Colonic mucosa (tissue), 4 donors: ENCODE data around the gene TEX2. TPM values are rescaled to one million over a fixed set of nuclear protein-coding genes. Genes with fewer than 3 reads are reported as not detected.
"Not testable (repeated sequence)": the region's sequence is repeated elsewhere in the genome, so short reads cannot be mapped to it uniquely, and the experiment has no call there.

Experiments used
- DNase-seq: peaks from one replicate; pipeline ENCODE4 v3.0.0-alpha.2; 2020
- H3K27ac ChIP-seq: fragments of 200-600 bp; one replicate; pipeline ENCODE4 v1.8.0; 2021
- H3K27me3 ChIP-seq: fragments of 200-600 bp; one replicate; pipeline ENCODE4 v1.8.0; 2021
- H3K36me3 ChIP-seq: fragments of 200-600 bp; one replicate; pipeline ENCODE4 v1.8.0; 2021
- H3K4me1 ChIP-seq: fragments of 200-600 bp; one replicate; pipeline ENCODE4 v1.8.0; 2021; ENCODE audit warnings: mild to moderate bottlenecking
- H3K4me3 ChIP-seq: fragments of 200-600 bp; one replicate; pipeline ENCODE4 v1.8.0; 2021
- H3K9ac ChIP-seq, 2 donors: one replicate each; pipeline ENCODE4 v1.7.0; 2013; ENCODE audit warnings: control low read depth in 2 of 2, low read depth in 2 of 2, low read length in 2 of 2
- H3K9me3 ChIP-seq: fragments of 200-600 bp; one replicate; pipeline ENCODE4 v1.8.0; 2021
- intact Hi-C: fragments of 100-400 bp; cut with DNase I; formaldehyde crosslinking; loops from one replicate; pipeline ENCODE4 v1.14.1; 2022
- total RNA-seq, 2 donors: library from RNA; stranded (reverse); fragmentation: NEBNext Ultra II Directional in 1 of 2; extraction: Animal tissue kit (Norgen Biotek cat#: 25700) in 1 of 2; gene quantifications; one replicate each; pipeline ENCODE4 v1.2.1, GENCODE V29; 2021
- TF ChIP-seq, protein P1 (sequence below): fragments of 200-600 bp; IDR thresholded peaks from one replicate; pipeline ENCODE4 v1.8.0; 2022; ENCODE audit warnings: antibody characterized with exemption, mild to moderate bottlenecking
- donor health status: healthy.
- donor health status: DM: no; HTN: no; CAD: no.
- donor health status: DM: no; HTN: no; CAD: no.

The TEX2 gene
- total RNA-seq, 2 donors from 2014 or later = 29.0 to 29.7 TPM

DNA sequence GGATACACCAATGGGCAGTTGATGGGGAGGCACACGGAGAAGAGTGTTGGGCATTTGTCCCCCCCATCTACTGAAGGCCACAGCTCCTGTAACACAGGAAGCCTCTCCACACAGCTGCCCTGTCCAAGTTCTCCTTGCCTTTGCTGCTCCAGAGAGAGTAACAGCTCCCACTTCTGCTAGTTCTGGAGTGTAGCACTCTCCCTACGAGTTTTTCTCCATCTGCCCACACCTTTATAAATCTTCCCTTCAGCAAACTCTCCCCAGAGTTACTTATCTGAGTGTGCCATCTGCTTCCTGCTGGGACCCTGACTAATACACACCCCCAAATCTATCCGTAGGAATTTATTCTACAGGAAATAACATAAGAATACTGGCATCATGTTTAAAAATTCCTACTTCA lies 90.5 kb downstream of the TEX2 start:
- Histone ChIP-seq H3K9ac (no peak overlapping the region), H3K27ac (no peak overlapping the region), H3K9me3 (no peaks in the 10 kb centered on the region), H3K4me3 (no peak overlapping the region), H3K4me1 (no peaks in the 10 kb centered on the region), H3K36me3 (no peaks in the 10 kb centered on the region), H3K27me3 (no peaks in the 10 kb centered on the region)
- TF ChIP-seq, protein P1, sequence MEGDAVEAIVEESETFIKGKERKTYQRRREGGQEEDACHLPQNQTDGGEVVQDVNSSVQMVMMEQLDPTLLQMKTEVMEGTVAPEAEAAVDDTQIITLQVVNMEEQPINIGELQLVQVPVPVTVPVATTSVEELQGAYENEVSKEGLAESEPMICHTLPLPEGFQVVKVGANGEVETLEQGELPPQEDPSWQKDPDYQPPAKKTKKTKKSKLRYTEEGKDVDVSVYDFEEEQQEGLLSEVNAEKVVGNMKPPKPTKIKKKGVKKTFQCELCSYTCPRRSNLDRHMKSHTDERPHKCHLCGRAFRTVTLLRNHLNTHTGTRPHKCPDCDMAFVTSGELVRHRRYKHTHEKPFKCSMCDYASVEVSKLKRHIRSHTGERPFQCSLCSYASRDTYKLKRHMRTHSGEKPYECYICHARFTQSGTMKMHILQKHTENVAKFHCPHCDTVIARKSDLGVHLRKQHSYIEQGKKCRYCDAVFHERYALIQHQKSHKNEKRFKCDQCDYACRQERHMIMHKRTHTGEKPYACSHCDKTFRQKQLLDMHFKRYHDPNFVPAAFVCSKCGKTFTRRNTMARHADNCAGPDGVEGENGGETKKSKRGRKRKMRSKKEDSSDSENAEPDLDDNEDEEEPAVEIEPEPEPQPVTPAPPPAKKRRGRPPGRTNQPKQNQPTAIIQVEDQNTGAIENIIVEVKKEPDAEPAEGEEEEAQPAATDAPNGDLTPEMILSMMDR = no peak
- intact Hi-C loops = no loop called here
- no peak for DNase-seq

DNA sequence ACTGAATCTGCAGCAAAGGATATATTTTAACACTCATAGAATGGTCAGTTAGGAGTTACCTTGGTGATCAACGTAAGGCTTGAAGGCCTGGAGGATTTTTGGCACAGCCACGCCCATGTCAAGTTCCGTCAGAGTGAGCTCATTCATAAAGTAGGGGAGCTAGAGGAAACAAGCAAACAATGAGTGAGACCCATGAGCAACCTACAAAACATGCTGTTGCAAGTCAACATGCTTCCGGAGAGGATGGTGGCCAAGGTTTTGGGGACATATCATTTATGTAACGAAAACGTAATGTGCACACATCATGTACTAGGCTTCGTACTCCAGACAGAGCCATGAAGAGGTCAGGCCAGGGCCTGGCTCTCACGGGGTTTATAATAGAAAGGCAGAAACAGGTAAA lies 92.0 kb downstream of the TEX2 start:
- Histone ChIP-seq H3K27me3 (no peaks in the 10 kb centered on the region), H3K27ac (no peak overlapping the region), H3K4me1 (no peaks in the 10 kb centered on the region), H3K9ac (no peak overlapping the region), H3K9me3 (no peaks in the 10 kb centered on the region), H3K36me3 (no peaks in the 10 kb centered on the region), H3K4me3 (no peak overlapping the region)
- intact Hi-C loops = no loop called here
- DNase-seq = no peak
- TF ChIP-seq, protein P1 = no peak

DNA sequence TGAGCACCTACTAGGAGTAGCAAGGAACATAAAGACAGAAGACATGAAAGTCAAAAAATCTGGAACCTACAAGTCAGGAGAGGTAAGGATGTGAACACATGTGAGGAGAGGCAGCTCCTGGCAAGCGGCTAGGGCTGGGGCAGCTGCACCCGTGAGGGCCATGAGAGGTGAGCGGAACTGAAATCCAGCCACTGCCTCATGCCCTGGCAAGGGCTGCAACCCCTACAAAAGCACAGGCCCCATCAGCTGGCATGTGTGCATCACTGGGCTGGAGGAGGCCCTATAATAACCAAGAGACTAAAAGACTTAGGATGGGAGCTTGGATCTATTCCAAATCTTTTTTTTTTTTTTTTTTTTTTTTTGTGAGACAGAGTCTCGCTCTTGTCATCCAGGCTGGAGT lies 92.8 kb downstream of the TEX2 start:
- H3K27me3 ChIP-seq = no peaks in the 10 kb centered on the region
- TF ChIP-seq, protein P1 = no peak
- H3K27ac ChIP-seq = no peak overlapping the region
- no peaks in the 10 kb centered on the region for H3K4me1 ChIP-seq
- no peak for DNase-seq
- no peak overlapping the region for H3K9ac ChIP-seq
- intact Hi-C loops = no loop called here
- no peaks in the 10 kb centered on the region for H3K9me3 ChIP-seq
- H3K36me3 ChIP-seq = no peaks in the 10 kb centered on the region
- no peak overlapping the region for H3K4me3 ChIP-seq

DNA sequence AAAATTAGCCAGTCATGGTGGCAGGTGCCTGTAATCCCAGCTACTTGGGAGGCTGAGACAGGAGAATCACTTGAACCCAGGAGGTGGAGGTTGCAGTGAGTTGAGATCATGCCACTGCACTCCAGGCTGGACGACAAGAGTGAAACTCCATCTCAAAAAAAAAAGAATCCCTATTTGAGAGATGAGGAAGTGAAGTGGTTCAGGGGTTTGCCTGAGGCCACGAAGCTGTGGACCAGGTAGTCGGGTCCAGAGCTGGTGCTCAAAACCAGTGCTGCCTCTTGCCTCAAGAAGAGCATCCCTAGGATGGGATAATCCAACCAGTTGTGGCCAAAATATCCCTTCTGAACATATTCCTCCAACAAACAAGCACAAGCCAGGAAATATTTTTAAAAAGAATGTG lies 95.4 kb downstream of the TEX2 start:
- H3K27me3 ChIP-seq, H3K27ac ChIP-seq, H3K9me3 ChIP-seq, H3K9ac ChIP-seq, H3K4me3 ChIP-seq, H3K36me3 ChIP-seq, intact Hi-C loops, DNase-seq, H3K4me1 ChIP-seq: not testable (repeated sequence)

DNA sequence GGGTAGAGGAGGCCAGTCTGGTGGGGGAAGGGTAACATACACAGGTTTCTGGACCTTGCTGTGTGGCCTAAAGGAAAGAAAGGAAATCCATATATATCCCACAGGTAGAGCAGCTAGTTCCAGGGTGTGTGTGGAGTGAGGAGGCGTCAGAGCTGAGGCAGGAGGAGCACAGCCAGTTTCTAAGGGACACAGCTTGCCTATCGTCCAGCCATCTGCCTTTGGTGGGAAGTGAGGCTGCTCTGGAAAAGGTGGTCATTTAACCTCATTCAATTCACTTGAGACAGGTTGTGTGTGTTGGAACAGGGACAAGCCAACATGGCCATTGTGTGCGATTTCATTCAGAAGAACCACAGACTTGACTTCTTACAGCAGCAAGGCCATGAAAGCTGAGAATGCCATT lies 96.2 kb downstream of the TEX2 start:
- TF ChIP-seq, protein P1 = no peak
- intact Hi-C loops = no loop called here

DNA sequence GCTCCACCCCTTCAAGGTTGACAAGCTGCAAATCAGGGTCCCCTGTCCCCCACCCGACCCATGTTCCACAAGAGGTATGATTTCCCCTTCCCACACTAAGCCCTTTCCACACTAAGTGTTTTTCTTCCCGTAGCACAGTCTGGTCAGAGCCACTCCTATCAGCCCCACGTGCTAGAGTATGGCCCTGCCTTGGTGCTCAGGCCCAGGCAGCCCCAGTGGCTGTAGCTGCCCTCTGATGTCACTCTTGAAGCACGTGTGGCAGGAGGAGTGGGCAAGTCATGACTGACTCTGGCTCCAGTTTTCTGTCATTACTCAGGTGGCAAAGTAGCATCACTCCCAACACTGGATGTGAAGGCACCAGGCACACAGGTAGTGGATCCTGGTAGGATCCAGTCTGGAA lies 97.7 kb downstream of the TEX2 start:
- Histone ChIP-seq H3K4me3 (no peak overlapping the region), H3K9ac (no peak overlapping the region), H3K4me1 (no peaks in the 10 kb centered on the region), H3K27ac (no peak overlapping the region), H3K27me3 (no peaks in the 10 kb centered on the region), H3K36me3 (no peaks in the 10 kb centered on the region), H3K9me3 (no peaks in the 10 kb centered on the region)
- no peak for DNase-seq
- TF ChIP-seq, protein P1 = no peak
- intact Hi-C loops = no loop called here

More for the DNA sequence above, 96.2 kb downstream of the TEX2 start:
- no peaks in the 10 kb centered on the region for H3K4me1 ChIP-seq
- no peaks in the 10 kb centered on the region for H3K27me3 ChIP-seq
- no peak for DNase-seq
- H3K9me3 ChIP-seq = no peaks in the 10 kb centered on the region
- H3K27ac ChIP-seq = no peak overlapping the region
- no peaks in the 10 kb centered on the region for H3K36me3 ChIP-seq
- H3K9ac ChIP-seq = no peak overlapping the region
- no peak overlapping the region for H3K4me3 ChIP-seq
